Liver (tissue), 3 donors: Measurements from ENCODE around the gene PHEX.

ENCODE experiments used
- CTCF ChIP-seq: fragments of 150-350 bp; IDR thresholded peaks from 2 replicates; pipeline ENCODE4 v1.5.1; 2017; ENCODE audit warnings: improper control_type of control experiment, low read depth, low read length; ENCODE audit not compliant: missing input control
- GABPA ChIP-seq, 2 donors: IDR thresholded peaks in 1 of 2; conservative IDR thresholded peaks in 1 of 2; 2 replicates each; pipeline ENCODE4 v1.6.1; 2016; ENCODE audit warnings: antibody characterized with exemption in 2 of 2, mild to moderate bottlenecking in 1 of 2, moderate library complexity in 1 of 2
- HNF4A ChIP-seq, 2 donors: conservative IDR thresholded peaks; 2 replicates each; pipeline ENCODE4 v1.6.1; 2016; ENCODE audit warnings: antibody characterized with exemption in 2 of 2, mild to moderate bottlenecking in 2 of 2
- JUND ChIP-seq, 2 donors: IDR thresholded peaks; 2 replicates each; pipeline ENCODE4 v1.6.1; 2016; ENCODE audit warnings: antibody characterized with exemption in 2 of 2
- NR2F2 ChIP-seq: IDR thresholded peaks from 2 replicates; pipeline ENCODE4 v1.6.1; 2016; ENCODE audit warnings: antibody characterized with exemption
- REST ChIP-seq: IDR thresholded peaks from 2 replicates; pipeline ENCODE4 v1.6.1; 2016; ENCODE audit warnings: antibody characterized with exemption, mild to moderate bottlenecking
- donor health status: healthy.
- donor health status: healthy.

- no peak for TF ChIP-seq REST
- TF ChIP-seq HNF4A (conservative IDR thresholded peaks at IDR 0.05), result no peak
- no peak for TF ChIP-seq CTCF
- no peak for TF ChIP-seq NR2F2
- no peak for TF ChIP-seq JUND (IDR thresholded peaks at IDR 0.05)
- no peak for TF ChIP-seq GABPA (IDR thresholded peaks at IDR 0.05 in 1 of 2, conservative IDR thresholded peaks at IDR 0.05 in 1 of 2)
Measured at GRCh38 chrX:22159071-22159470, 126.9 kb downstream of the PHEX start.
